Stomach smooth muscle (tissue), 2 donors: ENCODE data around the gene GLIS1.

Experiments used
- H3K27ac ChIP-seq: one replicate; pipeline ENCODE4 v1.7.0; 2013; ENCODE audit warnings: mild to moderate bottlenecking, low read length, inconsistent platforms
- H3K27me3 ChIP-seq, 2 donors: one replicate each; pipeline ENCODE4 v1.7.0; 2013; ENCODE audit warnings: low read length in 2 of 2; ENCODE audit not compliant: insufficient read depth in 2 of 2, control insufficient read depth in 1 of 2
- H3K36me3 ChIP-seq, 2 donors: one replicate each; pipeline ENCODE4 v1.7.0; 2013; ENCODE audit warnings: low read length in 2 of 2; ENCODE audit not compliant: control insufficient read depth in 2 of 2, insufficient read depth in 2 of 2
- H3K4me1 ChIP-seq: one replicate; pipeline ENCODE4 v1.7.0; 2013; ENCODE audit warnings: low read length; ENCODE audit not compliant: control insufficient read depth, insufficient read depth
- H3K4me3 ChIP-seq, 2 donors: one replicate each; pipeline ENCODE4 v1.7.0; 2013; ENCODE audit warnings: low read length in 2 of 2
- H3K9ac ChIP-seq, 2 donors: one replicate each; pipeline ENCODE4 v1.7.0; 2013; ENCODE audit warnings: low read length in 2 of 2, mild to moderate bottlenecking in 1 of 2
- H3K9me3 ChIP-seq, 2 donors: one replicate each; pipeline ENCODE4 v1.7.0; 2013; ENCODE audit warnings: low read length in 2 of 2; ENCODE audit not compliant: control insufficient read depth in 2 of 2
- donor health status: healthy.
- donor health status: Pancreatic carcinoma.

Gene GLIS1

GRCh38 chr1:53543130-53543777 lies 195.7 kb downstream of the GLIS1 start:
- Histone ChIP-seq H3K36me3 (no peaks in the 10 kb centered on the region), H3K27ac (no peak overlapping the region), H3K9ac (no peak overlapping the region), H3K9me3 (no peaks in the 10 kb centered on the region), H3K4me1 (peaks cover 8% of the 10 kb centered on the region), H3K27me3 (no peaks in the 10 kb centered on the region), H3K4me3 (no peak overlapping the region)

- no peaks in the 10 kb centered on the region for H3K9me3 ChIP-seq
- no peak overlapping the region for H3K4me3 ChIP-seq
- no peak overlapping the region for H3K27ac ChIP-seq
- no peaks in the 10 kb centered on the region for H3K27me3 ChIP-seq
- H3K36me3 ChIP-seq, result no peaks in the 10 kb centered on the region
- H3K9ac ChIP-seq, result no peak overlapping the region
- H3K4me1 ChIP-seq, result peaks cover 8% of the 10 kb centered on the region
These were observed 196.4 kb downstream of the GLIS1 start for GRCh38 chr1:53542551-53542950.

GRCh38 chr1:53541761-53542550 lies 197.0 kb downstream of the GLIS1 start:
- Histone ChIP-seq H3K27me3 (no peaks in the 10 kb centered on the region), H3K9ac (no peak overlapping the region), H3K4me1 (peaks cover 8% of the 10 kb centered on the region), H3K27ac (no peak overlapping the region), H3K9me3 (no peaks in the 10 kb centered on the region), H3K4me3 (no peak overlapping the region), H3K36me3 (no peaks in the 10 kb centered on the region)

- Histone ChIP-seq H3K9ac (no peak overlapping the region), H3K36me3 (no peaks in the 10 kb centered on the region), H3K4me3 (no peak overlapping the region), H3K9me3 (no peaks in the 10 kb centered on the region), H3K27ac (no peak overlapping the region), H3K4me1 (peaks cover 8% of the 10 kb centered on the region), H3K27me3 (no peaks in the 10 kb centered on the region)
These were observed 197.7 kb downstream of the GLIS1 start for GRCh38 chr1:53541263-53541625.

- Histone ChIP-seq H3K36me3 (no peaks in the 10 kb centered on the region), H3K9me3 (no peaks in the 10 kb centered on the region), H3K4me3 (no peak overlapping the region), H3K9ac (no peak overlapping the region), H3K27ac (no peak overlapping the region), H3K27me3 (no peaks in the 10 kb centered on the region), H3K4me1 (peaks cover 8% of the 10 kb centered on the region)
These were observed 198.2 kb downstream of the GLIS1 start for GRCh38 chr1:53540604-53541262.

GRCh38 chr1:53539711-53540603 lies 199.0 kb downstream of the GLIS1 start:
- Histone ChIP-seq H3K4me1 (peaks cover 8% of the 10 kb centered on the region), H3K4me3 (no peak overlapping the region), H3K9me3 (no peaks in the 10 kb centered on the region), H3K9ac (no peak overlapping the region), H3K27ac (no peak overlapping the region), H3K36me3 (no peaks in the 10 kb centered on the region), H3K27me3 (peaks cover 0 to 2% of the 10 kb centered on the region in 2 donors)

- peaks cover 8% of the 10 kb centered on the region for H3K4me1 ChIP-seq
- H3K27me3 ChIP-seq, result peaks cover 0 to 2% of the 10 kb centered on the region in 2 donors
- H3K9ac ChIP-seq, result no peak overlapping the region
- H3K4me3 ChIP-seq, result no peak overlapping the region
- H3K9me3 ChIP-seq, result no peaks in the 10 kb centered on the region
- no peak overlapping the region for H3K27ac ChIP-seq
- no peaks in the 10 kb centered on the region for H3K36me3 ChIP-seq
These were observed 199.7 kb downstream of the GLIS1 start for GRCh38 chr1:53539226-53539625.

GRCh38 chr1:53536606-53537005 lies 202.4 kb downstream of the GLIS1 start:
- H3K9me3 ChIP-seq, result no peaks in the 10 kb centered on the region
- no peak overlapping the region for H3K27ac ChIP-seq
- H3K27me3 ChIP-seq, result peaks cover 0 to 2% of the 10 kb centered on the region in 2 donors
- peaks cover under 1% of the 10 kb centered on the region for H3K4me1 ChIP-seq
- no peaks in the 10 kb centered on the region for H3K36me3 ChIP-seq
- H3K9ac ChIP-seq, result no peak overlapping the region
- H3K4me3 ChIP-seq, result no peak overlapping the region

GRCh38 chr1:53535846-53536245 lies 203.1 kb downstream of the GLIS1 start:
- peaks cover 0 to 2% of the 10 kb centered on the region in 2 donors for H3K27me3 ChIP-seq
- no peaks in the 10 kb centered on the region for H3K4me1 ChIP-seq
- H3K4me3 ChIP-seq, result no peak overlapping the region
- H3K36me3 ChIP-seq, result no peaks in the 10 kb centered on the region
- no peak overlapping the region for H3K9ac ChIP-seq
- H3K27ac ChIP-seq, result no peak overlapping the region
- no peaks in the 10 kb centered on the region for H3K9me3 ChIP-seq

- no peaks in the 10 kb centered on the region for H3K4me1 ChIP-seq
- no peak overlapping the region for H3K4me3 ChIP-seq
- no peaks in the 10 kb centered on the region for H3K36me3 ChIP-seq
- no peak overlapping the region for H3K9ac ChIP-seq
- H3K27ac ChIP-seq, result no peak overlapping the region
- H3K9me3 ChIP-seq, result no peaks in the 10 kb centered on the region
- peaks cover 0 to 2% of the 10 kb centered on the region in 2 donors for H3K27me3 ChIP-seq
These were observed 203.7 kb downstream of the GLIS1 start for GRCh38 chr1:53535226-53535625.
